Calu3 (cell line): ENCODE data around the gene RPS21. TPM values are rescaled to one million over a fixed set of nuclear protein-coding genes. Genes with fewer than 3 reads are reported as not detected.

Source experiments
- BruUV-seq: library from RNA; stranded (reverse); fragments of 400-500 nt; replicated peaks from 2 replicates; lab custom pipeline; 2021; lab: Mats Ljungman, UMichigan
- CTCF ChIA-PET: fragments of 300-600 bp; sonication (Branson Sonifier 250); formaldehyde crosslinking; loops from one replicate; lab custom pipeline; 2022; ENCODE audit warnings: antibody characterized with exemption; lab: Charles Lee
- DNase-seq: peaks from one replicate; pipeline ENCODE4 v3.0.0; 2022
- H3K27ac Mint-ChIP-seq: one replicate; pipeline ENCODE4 v1.8.0; 2022; ENCODE audit warnings: mixed read lengths; ENCODE audit not compliant: unreplicated experiment
- H3K27me3 Mint-ChIP-seq: one replicate; pipeline ENCODE4 v1.8.0; 2022; ENCODE audit warnings: mixed read lengths; ENCODE audit not compliant: unreplicated experiment
- H3K36me3 Mint-ChIP-seq: one replicate; pipeline ENCODE4 v1.8.0; 2022; ENCODE audit warnings: mild to moderate bottlenecking, moderate library complexity, mixed read lengths; ENCODE audit not compliant: insufficient read depth, unreplicated experiment
- H3K4me1 Mint-ChIP-seq: one replicate; pipeline ENCODE4 v1.8.0; 2022; ENCODE audit warnings: mild to moderate bottlenecking, low read depth, mixed read lengths; ENCODE audit not compliant: unreplicated experiment
- H3K4me3 Mint-ChIP-seq: one replicate; pipeline ENCODE4 v1.8.0; 2022; ENCODE audit warnings: mild to moderate bottlenecking, low read depth, moderate library complexity, mixed read lengths; ENCODE audit not compliant: unreplicated experiment
- H3K9me3 Mint-ChIP-seq: one replicate; pipeline ENCODE4 v1.8.0; 2022; ENCODE audit warnings: low read depth, mixed read lengths; ENCODE audit not compliant: unreplicated experiment
- CTCF ChIP-seq: fragments of 200-600 bp; IDR thresholded peaks from one replicate; pipeline ENCODE4 v1.8.0; 2022; ENCODE audit warnings: antibody characterized with exemption; ENCODE audit not compliant: unreplicated experiment
- intact Hi-C: fragments of 100-400 bp; cut with micrococcal nuclease; formaldehyde crosslinking; loops from one replicate; pipeline ENCODE4 v1.10.0; 2022; ENCODE audit not compliant: unreplicated experiment
- total RNA-seq: library from RNA; stranded (reverse); gene quantifications from 2 replicates; pipeline ENCODE4 v1.2.3, GENCODE V29; 2022

RPS21 gene
- total RNA-seq, 1 experiment from 2014 or later, result 1,936 TPM

GRCh38 chr20:62346398-62347150 lies 40.3 kb upstream of the RPS21 start:
- Mint-ChIP-seq H3K36me3 (peaks cover 96% of the 10 kb centered on the region), H3K4me1 (peaks cover 25% of the 10 kb centered on the region), H3K27ac (no peak overlapping the region), H3K4me3 (no peak overlapping the region), H3K9me3 (peaks cover 3% of the 10 kb centered on the region), H3K27me3 (no peaks in the 10 kb centered on the region)
- intact Hi-C loops, result no loop called here
- no peak for DNase-seq
- CTCF ChIA-PET, result no interaction called here
- BruUV-seq, result no TSS peak
- no peak for TF ChIP-seq CTCF

GRCh38 chr20:62347151-62347404 lies 39.8 kb upstream of the RPS21 start:
- no TSS peak for BruUV-seq
- Mint-ChIP-seq H3K9me3 (peaks cover 3% of the 10 kb centered on the region), H3K27ac (no peak overlapping the region), H3K4me3 (no peak overlapping the region), H3K36me3 (peaks cover 96% of the 10 kb centered on the region), H3K27me3 (no peaks in the 10 kb centered on the region), H3K4me1 (peaks cover 25% of the 10 kb centered on the region)
- CTCF ChIA-PET, result no interaction called here
- DNase-seq, result no peak
- no peak for TF ChIP-seq CTCF
- intact Hi-C loops, result no loop called here

- CTCF ChIA-PET, result no interaction called here
- H3K36me3 Mint-ChIP-seq, result peaks cover 96% of the 10 kb centered on the region
- H3K4me1 Mint-ChIP-seq, result peaks cover 25% of the 10 kb centered on the region
- H3K27ac Mint-ChIP-seq, result no peak overlapping the region
- peaks cover 3% of the 10 kb centered on the region for H3K9me3 Mint-ChIP-seq
- no peaks in the 10 kb centered on the region for H3K27me3 Mint-ChIP-seq
- TF ChIP-seq CTCF, result no peak
- BruUV-seq, result no TSS peak
- intact Hi-C loops, result no loop called here
- no peak for DNase-seq
- no peak overlapping the region for H3K4me3 Mint-ChIP-seq
Observed at GRCh38 chr20:62347445-62347844, 39.5 kb upstream of the RPS21 start.

GRCh38 chr20:62348604-62349003 lies 38.3 kb upstream of the RPS21 start:
- intact Hi-C loops, result no loop called here
- Mint-ChIP-seq H3K4me1 (peaks cover 25% of the 10 kb centered on the region), H3K9me3 (peaks cover 3% of the 10 kb centered on the region), H3K36me3 (peaks cover 95% of the 10 kb centered on the region), H3K27me3 (no peaks in the 10 kb centered on the region), H3K27ac (peak overlapping the region; percentile 31), H3K4me3 (no peak overlapping the region)
- no TSS peak for BruUV-seq
- no peak for TF ChIP-seq CTCF
- DNase-seq, result no peak
- CTCF ChIA-PET, result no interaction called here
